Lower lobe of right lung (tissue), 2 donors: ENCODE data around the gene TEX26. TPM values are rescaled to one million over a fixed set of nuclear protein-coding genes. Genes with fewer than 3 reads are reported as not detected.

Experiments
- ATAC-seq, 2 donors: fragments of 200-7000 bp; cut with Tn5 transposase; one replicate each; pipeline ENCODE4 v1.9.1; 2020 to 2022; ENCODE audit warnings: mild to moderate bottlenecking in 2 of 2, moderate library complexity in 2 of 2
- DNase-seq: peaks from one replicate; pipeline ENCODE4 v3.0.0-alpha.2; 2020
- H3K27ac ChIP-seq: fragments of 200-600 bp; one replicate; pipeline ENCODE4 v1.8.0; 2022
- H3K27me3 ChIP-seq: fragments of 200-600 bp; one replicate; pipeline ENCODE4 v1.8.0; 2022; ENCODE audit warnings: low read depth
- H3K36me3 ChIP-seq: fragments of 200-600 bp; one replicate; pipeline ENCODE4 v1.8.0; 2022; ENCODE audit warnings: mild to moderate bottlenecking
- H3K4me1 ChIP-seq: fragments of 200-600 bp; one replicate; pipeline ENCODE4 v1.8.0; 2022
- H3K4me3 ChIP-seq: fragments of 200-600 bp; one replicate; pipeline ENCODE4 v1.8.0; 2022; ENCODE audit warnings: mild to moderate bottlenecking
- H3K9me3 ChIP-seq: fragments of 200-600 bp; one replicate; pipeline ENCODE4 v1.8.0; 2022
- CTCF ChIP-seq: fragments of 200-600 bp; IDR thresholded peaks from one replicate; pipeline ENCODE4 v1.8.0; 2022; ENCODE audit warnings: antibody characterized with exemption, mild to moderate bottlenecking
- intact Hi-C: fragments of 100-400 bp; cut with DNase I; formaldehyde crosslinking; loops from one replicate; pipeline ENCODE4 v1.11.0; 2022
- total RNA-seq: library from RNA; stranded (reverse); fragmentation: NEBNext Ultra II Directional; extraction: Animal tissue kit (Norgen Biotek cat#: 25700); gene quantifications from one replicate; pipeline ENCODE4 v1.2.1, GENCODE V29; 2021
- donor health status: DM: no; HTN: yes; CAD: no; lungs with severe emphysema.

Gene TEX26
- total RNA-seq, 1 donor from 2014 or later: 0.27 TPM

- H3K36me3 ChIP-seq: no peaks in the 10 kb centered on the region
- TF ChIP-seq CTCF: no peak
- ATAC-seq: no peak
- H3K9me3 ChIP-seq: no peaks in the 10 kb centered on the region
- no peak overlapping the region for H3K27ac ChIP-seq
- no peak overlapping the region for H3K4me3 ChIP-seq
- peaks cover 9% of the 10 kb centered on the region for H3K4me1 ChIP-seq
- intact Hi-C loops: no loop called here
- H3K27me3 ChIP-seq: no peaks in the 10 kb centered on the region
- DNase-seq: no peak
These were observed 36.7 kb upstream of the TEX26 start for GRCh38 chr13:30895773-30896172.

- no peaks in the 10 kb centered on the region for H3K9me3 ChIP-seq
- DNase-seq (no peak), ATAC-seq (no peak)
- no peak overlapping the region for H3K27ac ChIP-seq
- H3K36me3 ChIP-seq: no peaks in the 10 kb centered on the region
- peaks cover 9% of the 10 kb centered on the region for H3K4me1 ChIP-seq
- TF ChIP-seq CTCF: no peak
- no peaks in the 10 kb centered on the region for H3K27me3 ChIP-seq
- intact Hi-C loops: no loop called here
- H3K4me3 ChIP-seq: no peak overlapping the region
These were observed 34.4 kb upstream of the TEX26 start for GRCh38 chr13:30898070-30898469.

- intact Hi-C loops: no loop called here
- no peak for DNase-seq
- Histone ChIP-seq H3K9me3 (no peaks in the 10 kb centered on the region), H3K4me3 (no peak overlapping the region), H3K36me3 (no peaks in the 10 kb centered on the region), H3K4me1 (peaks cover 9% of the 10 kb centered on the region), H3K27ac (peak overlapping the region; percentile 32), H3K27me3 (no peaks in the 10 kb centered on the region)
- peak; percentile 68 to 82 for ATAC-seq
- no peak for TF ChIP-seq CTCF
These were observed 33.7 kb upstream of the TEX26 start for GRCh38 chr13:30898678-30899241.

- H3K36me3 ChIP-seq: no peaks in the 10 kb centered on the region
- no peaks in the 10 kb centered on the region for H3K9me3 ChIP-seq
- no peak overlapping the region for H3K27ac ChIP-seq
- H3K27me3 ChIP-seq: peaks cover 10% of the 10 kb centered on the region
- no peak for TF ChIP-seq CTCF
- peaks cover 9% of the 10 kb centered on the region for H3K4me1 ChIP-seq
- no peak for ATAC-seq
- no peak for DNase-seq
- no peak overlapping the region for H3K4me3 ChIP-seq
- intact Hi-C loops: no loop called here
These were observed 32.0 kb upstream of the TEX26 start for GRCh38 chr13:30900436-30900835.

- H3K4me3 ChIP-seq: no peak overlapping the region
- no peaks in the 10 kb centered on the region for H3K36me3 ChIP-seq
- no peaks in the 10 kb centered on the region for H3K9me3 ChIP-seq
- DNase-seq (no peak), ATAC-seq (no peak)
- TF ChIP-seq CTCF: no peak
- H3K27me3 ChIP-seq: peaks cover 17% of the 10 kb centered on the region
- H3K27ac ChIP-seq: no peak overlapping the region
- H3K4me1 ChIP-seq: peaks cover 14% of the 10 kb centered on the region
- intact Hi-C loops: no loop called here
These were observed 31.3 kb upstream of the TEX26 start for GRCh38 chr13:30900952-30901749.
